OCI-M2 (cell line): ENCODE results near the gene ATG2B.
"Not testable (repeated sequence)": the region's sequence is repeated elsewhere in the genome, so short reads cannot be mapped to it uniquely, and the experiment has no call there.

ENCODE experiments used
- DNase-seq: peaks from one replicate; lab custom pipeline; 2025; ENCODE audit not compliant: unreplicated experiment; lab: John Stamatoyannopoulos, UW

ATG2B gene

DNA sequence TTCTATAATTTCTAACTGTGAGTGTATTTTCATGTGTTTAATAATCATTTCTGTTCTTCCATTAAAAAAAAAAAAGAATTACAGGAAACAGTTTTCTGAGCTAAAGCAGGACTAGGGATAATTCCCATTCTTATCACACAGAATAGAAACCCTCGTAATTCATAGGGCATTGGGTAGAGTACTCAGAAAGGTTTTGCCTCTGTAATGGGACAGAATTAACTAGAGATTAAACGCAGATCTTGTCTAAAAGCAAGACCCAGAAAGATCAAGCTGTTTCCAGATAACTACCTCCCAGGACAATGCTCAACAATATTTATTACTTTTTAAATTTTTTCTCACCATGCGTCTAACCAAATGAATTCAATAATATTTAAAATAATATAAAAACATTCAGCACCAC, 10.4 kb upstream of the ATG2B start:
- DNase-seq: no peak

GRCh38 chr14:96370528-96370927, 7.4 kb upstream of the ATG2B start:
- DNase-seq: no peak

DNA sequence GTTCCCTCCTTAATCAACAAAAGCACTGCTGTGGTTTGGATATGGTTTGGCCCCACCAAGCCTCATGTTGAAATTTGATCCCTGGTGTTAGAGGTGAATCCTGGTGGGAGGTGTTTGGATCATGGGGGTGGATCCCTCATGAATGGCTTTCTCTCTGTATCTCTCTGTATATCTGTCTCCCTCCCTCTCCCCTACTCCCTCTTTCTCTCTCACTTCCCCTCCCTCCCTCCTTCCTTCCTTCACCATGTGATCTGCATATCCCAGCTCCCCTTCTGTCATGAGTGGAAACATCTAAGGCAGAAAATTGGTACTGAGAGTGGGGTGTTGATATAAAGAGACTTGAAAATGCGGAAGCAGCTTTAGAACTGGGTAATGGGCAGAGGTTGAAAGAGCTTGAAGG, 5.4 kb upstream of the ATG2B start:
- no peak for DNase-seq

GRCh38 chr14:96364962-96365361, 1.8 kb upstream of the ATG2B start:
- no peak for DNase-seq

DNA sequence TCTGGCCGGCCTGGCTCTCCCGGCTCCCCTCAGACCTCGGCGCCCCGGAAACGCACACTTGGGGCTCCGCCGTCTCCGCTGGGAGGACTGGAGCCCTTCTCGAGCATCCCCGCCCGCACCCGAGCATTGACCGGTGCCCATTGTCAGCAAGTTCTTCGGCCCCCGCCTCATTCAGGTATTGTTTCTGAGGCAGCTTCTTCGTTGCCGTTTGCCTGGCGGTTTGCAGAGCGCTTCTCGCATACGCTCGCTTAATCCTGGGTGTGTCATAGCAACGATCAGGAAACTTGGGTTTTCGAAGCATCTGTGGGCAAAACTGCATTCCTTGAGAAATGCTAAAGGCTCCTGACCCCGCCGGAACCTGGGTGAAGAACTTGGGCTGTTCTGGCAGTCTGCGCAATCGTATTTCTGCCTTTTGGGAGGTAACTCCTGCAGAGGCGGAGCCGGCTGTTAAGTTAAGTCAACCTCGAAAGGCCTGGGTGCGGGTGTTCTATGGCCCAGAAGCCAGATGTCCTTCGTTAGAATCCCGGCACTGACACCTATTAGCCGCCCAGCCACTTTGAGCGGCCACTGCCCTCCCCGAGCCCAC, 703 bp upstream of the ATG2B start:
- DNase-seq: no peak

- no peak for DNase-seq
Observed at GRCh38 chr14:96362071-96362964, 823 bp downstream of the ATG2B start.

DNA sequence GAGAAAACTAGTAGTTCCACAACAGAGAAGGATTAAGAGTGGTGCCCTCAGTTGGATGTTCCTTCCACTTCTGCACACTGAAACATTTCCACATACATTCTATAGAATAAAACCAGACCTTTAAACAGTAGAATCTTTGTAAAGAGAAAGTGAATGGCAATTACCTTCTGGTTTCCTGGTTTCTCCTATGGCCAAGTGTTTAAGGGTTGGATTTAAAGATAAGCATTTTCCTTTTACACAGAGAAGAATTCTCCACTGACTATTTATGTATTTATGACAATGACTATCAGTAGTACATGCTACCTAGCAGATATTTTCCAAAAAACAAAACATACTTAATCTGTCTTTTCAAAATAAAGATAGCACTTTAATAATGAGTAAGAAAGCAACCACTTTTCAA, 3.2 kb downstream of the ATG2B start:
- no peak for DNase-seq

DNA sequence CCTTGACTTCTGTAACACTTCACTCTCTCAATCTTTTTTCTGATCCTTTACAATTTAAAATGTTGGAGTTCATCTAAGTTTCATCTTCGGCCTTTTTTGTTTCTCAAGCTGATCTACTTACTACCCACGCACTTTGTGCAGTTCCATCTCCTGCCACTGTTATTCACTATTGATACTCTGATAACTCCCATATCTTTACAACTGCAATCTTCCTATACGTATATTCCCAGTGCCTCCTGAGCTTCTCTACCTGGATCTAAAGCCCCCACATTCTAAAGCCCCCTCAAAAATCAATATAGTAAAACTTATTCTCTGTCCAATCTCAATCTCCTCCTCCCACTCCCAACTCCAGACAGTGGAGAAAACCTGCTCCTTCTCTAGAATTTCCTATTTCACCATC, 5.9 kb downstream of the ATG2B start:
- DNase-seq: no peak

GRCh38 chr14:96354246-96354645, 8.9 kb downstream of the ATG2B start:
- no peak for DNase-seq

- no peak for DNase-seq
Observed at GRCh38 chr14:96352708-96353107, 10.4 kb downstream of the ATG2B start.

- DNase-seq: no peak
Observed at GRCh38 chr14:96351986-96352385, 11.2 kb downstream of the ATG2B start.

DNA sequence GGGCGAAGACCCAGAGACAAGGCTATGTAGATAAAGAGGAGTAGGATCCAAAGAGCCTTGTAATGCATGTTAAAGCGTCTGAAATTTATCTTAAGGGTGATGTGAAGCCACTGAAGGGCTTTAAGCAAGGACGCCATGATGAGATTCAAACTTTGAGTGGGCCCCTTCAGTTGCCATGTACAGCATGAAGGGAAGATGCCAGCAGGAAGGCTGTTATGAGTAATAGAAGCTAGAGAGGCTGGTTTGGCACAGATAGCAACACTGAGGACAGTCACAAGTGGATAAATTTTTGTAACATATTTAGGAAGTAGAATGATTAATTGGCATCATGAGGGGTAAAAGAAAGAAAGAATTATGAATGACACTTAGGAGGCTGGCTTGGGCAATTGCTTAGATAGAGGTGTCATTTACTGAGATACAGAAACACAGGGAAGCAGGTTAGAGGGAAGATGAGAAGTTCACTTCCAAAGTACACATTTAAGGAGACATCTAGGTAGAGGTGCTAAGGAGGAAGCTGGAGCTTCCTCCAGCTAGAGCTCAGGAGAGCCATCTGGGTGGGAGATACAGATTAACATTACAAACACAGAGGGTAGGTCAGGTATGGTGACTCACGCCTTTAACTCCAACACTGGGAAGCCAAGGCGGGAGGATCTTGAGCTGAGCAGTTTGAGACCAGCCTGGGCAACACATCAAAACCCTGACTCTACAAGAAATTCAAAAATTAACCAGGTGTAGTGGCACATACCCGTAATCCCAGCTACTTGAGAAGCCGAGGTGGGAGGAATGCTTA, 13.7 kb downstream of the ATG2B start:
- DNase-seq: no peak

DNA sequence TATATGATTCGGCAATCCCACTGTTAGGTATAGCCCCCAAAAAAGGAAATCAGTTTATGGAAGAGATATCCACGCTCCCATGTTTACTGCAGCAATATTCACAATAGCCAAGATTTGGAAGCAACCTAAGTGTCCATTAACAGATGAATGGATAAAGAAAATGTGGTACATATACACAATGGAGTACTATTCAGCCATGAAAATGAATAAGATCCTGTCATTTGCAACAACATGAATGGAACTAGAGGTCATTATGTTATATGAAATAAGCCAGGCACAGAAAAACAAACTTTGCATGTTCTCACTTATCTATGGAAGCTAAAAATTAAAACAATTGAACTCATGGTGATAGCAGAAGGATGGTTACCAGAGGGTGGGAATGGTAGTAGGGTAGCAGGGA, 15.2 kb downstream of the ATG2B start:
- not testable (repeated sequence) for DNase-seq

DNA sequence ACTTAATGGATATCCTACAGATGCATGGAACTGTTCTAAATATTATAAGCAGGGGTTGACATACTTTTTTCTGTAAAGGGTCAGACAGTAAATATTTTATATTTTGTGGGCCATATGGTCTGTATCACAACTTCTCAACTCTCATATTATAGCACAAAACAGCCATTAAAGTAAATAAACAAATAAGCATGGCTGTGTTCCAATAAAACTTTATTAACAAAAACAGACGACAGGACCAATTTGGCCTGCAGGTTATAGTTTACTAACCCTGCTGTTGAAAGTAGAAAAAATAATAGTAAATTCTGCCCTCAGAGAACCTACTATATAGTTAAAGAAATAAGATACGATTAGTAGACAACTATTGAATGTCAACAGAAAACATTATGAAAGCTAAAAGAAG, 17.5 kb downstream of the ATG2B start:
- DNase-seq: no peak

- no peak for DNase-seq
Observed at GRCh38 chr14:96341323-96341722, 21.8 kb downstream of the ATG2B start.

DNA sequence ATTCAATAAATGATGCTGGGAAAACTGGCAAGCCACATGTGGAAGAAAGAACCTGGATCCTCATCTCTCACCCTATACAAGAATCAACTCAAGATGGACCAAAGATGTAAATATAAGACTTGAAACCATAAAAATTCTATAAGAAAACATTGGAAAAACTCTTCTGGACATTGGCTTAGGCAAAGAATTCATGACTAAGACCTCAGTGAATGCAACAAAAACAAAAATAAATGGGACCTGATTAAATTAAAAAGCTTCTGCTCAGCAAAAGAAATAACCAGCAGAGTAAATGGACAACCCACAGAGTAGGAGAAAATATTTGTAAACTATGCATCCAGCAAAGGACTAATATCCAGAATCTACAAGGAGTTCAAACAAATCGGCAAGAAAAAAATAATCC, 24.6 kb downstream of the ATG2B start:
- DNase-seq: no peak

DNA sequence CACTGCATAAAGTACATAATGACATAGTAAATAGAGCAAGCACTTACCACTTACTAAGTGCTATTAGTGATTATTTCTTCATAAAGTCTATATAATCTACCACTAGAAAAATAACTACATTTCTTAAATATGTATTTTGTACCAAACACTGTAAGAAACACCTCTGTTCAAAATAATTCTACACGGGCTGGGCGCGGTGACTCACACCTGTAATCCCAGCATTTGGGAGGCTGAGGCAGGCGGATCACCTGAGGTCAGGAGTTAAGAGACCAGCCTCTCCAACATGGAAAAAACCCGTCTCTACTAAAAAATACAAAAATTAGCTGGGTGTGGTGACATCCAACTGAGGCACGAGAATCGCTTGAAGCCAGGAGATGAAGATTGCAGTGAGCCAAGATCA, 38.9 kb downstream of the ATG2B start:
- no peak for DNase-seq

GRCh38 chr14:96320605-96321004, 42.5 kb downstream of the ATG2B start:
- no peak for DNase-seq

DNA sequence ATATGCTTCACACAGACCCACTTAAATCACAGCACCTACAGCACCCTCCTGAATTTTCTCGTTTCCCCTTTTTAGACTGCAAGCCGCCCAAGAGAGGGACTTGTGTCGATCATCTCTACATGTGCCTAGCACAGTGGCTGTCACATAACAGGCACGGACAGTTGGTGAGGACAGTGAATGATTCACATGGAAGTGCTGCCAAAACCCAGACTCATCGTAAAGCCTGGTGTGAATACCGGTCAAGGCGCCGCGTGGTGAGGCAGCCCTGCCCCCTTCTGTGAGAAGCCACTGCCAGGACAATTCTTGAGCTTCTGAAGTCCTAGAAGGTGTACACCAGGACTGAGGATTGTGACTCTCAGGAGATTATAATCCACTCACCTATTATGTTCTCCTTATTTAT, 44.3 kb downstream of the ATG2B start:
- no peak for DNase-seq

DNA sequence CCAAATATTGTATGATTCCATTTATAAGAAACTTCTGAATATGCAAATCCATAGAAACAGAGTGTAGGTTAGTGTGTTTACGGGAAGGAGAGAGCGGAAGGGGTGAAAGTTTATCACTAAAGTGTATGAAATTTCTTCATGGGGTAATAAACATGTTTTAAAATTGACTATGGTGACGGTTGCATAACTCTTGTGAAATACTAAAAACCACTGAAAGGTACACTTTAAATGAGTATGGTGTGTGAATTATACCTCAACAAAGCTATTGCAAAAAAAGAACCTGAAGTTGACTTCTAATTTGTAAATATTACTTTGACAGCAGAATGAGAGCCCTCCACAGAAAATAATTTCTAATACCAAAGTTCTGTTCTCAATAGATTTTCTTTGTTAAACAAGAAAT, 47.1 kb downstream of the ATG2B start:
- no peak for DNase-seq

- no peak for DNase-seq
Observed at GRCh38 chr14:96310906-96311305, 52.2 kb downstream of the ATG2B start.

GRCh38 chr14:96309896-96310330, 53.2 kb downstream of the ATG2B start:
- DNase-seq: no peak
